TTC549 (cell line): Measurements from ENCODE around the gene SH2D1A.
A peak's percentile ranks its signal among the peaks of the same experiment; 100 is the strongest.
"Not testable (repeated sequence)": the region's sequence is repeated elsewhere in the genome, so short reads cannot be mapped to it uniquely, and the experiment has no call there.

Source experiments
- FAIRE-seq: peaks from 2 replicates; lab custom pipeline; 2012; peaks lifted over from hg19 to GRCh38; lab: Jason Lieb, UNC

The SH2D1A gene

DNA sequence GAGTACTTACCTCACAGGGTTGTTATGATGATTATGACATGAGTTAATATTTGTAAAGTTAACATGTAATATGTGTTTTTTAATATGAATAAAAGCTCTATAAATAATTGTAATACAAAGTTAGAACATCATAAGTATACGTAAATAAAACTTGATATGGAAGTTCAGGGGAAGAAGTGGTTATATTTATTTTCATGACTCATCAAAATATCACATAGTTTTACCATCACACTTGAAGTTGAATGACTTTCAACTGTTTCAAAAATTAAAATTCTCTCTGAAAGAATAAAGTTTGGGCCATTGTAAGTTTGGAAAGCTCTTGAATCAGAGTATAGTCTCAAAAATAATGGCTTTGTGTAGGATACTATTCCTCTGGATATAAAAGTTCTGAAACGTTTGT is 8.3 kb downstream of the SH2D1A start:
- FAIRE-seq = no peak

DNA sequence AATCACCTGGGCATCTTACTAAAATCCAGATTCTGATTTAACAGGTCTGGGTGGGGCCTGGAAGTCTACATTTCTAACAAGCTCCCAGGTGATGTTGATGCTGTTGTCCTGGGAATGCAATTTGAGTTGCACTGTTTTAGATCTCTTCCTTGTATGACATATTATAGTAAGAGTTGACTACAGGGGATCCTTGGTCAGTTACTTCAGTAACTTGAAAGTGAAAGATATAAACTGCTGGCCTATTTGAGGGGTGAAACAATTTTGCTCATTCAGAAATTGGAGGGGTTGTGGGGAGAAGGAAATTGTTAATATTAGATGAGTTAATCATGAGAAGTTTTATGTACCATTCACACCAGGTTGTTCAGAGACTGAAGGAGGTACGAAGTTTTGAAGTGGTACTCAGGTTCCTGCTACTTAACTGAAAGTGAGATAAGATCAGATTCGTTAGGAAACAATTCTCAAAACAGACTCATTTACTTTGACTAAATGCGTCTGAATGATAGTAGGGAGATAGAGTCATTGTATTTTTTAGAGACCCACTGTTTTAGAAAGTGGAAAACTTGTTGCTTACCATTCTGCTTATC is 12.5 kb downstream of the SH2D1A start:
- FAIRE-seq = no peak

DNA sequence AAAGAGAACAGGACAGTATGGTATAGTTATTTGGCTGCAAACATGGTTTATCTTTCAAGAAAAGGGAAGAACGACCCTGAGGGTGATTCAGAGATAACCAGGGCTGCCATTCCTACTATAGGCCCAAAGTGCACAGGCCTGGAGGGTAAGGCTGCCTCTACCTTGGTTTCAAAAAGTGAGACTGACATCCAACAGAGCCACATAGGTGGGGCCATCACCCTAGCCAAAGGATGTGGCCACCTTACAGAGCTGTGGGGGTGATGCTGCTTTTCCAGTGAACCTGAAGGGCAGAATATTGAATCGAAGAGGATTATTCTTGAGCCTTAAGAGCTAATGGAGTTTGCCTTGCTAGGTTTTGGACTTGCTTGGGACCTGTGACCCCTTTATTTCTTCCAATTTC is 15.7 kb downstream of the SH2D1A start:
- no peak for FAIRE-seq

DNA sequence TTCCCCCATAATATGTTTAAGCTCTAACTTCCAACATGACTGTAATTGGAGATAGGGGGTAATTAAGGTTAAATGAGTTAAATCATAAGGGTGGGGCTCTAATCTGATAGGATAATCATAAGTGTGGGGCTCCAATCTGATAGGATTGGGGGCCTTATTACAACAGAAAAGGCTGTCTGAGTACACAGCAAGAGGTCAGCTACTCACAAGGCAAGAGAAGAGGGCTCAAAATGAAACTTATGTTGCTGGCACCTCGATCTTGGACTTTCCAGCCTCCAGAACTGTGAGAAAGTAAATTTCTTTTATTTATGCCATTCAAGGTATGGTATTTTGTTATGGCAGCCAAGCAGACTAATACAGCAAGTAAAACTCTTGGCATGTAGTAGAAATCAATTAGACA is 16.4 kb downstream of the SH2D1A start:
- FAIRE-seq = no peak

DNA sequence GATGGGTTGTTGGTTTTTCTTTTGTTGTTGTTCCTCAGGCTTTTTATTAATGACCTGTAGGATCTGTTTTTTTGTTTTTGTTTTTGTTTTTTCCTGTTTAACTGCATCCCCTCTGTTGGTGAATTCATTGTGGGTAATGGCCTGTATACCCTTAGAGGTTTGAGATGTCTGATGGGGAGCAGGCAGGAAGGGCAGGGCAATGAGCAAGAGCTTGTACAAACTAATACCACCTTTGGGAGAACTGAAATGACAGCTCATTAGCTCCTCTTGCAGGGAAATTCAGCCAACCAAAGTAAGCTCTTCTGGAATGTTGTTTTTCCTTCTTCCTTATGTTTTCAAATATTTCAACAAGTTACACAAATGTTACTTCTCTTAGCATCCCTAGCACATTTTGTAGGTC is 23.4 kb downstream of the SH2D1A start:
- FAIRE-seq = no peak

DNA sequence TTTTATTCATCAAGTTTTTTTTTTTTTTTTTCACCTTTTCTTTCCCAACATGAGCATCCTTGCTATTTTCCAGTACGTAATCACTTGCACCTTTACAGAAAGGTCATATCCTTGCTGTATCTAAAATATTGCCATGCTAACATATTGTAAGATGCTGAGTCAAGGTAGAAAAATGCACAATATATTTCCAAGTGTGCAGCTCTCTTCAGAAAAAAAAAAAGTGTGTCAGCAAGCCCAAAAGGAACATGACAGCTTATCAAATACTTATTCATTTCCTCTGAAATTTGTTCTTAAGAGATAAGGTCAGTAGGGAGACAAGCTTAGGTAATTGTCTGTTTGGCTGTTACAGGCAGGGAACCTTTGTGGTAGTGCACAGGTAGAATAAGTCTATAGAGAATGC is 27.0 kb downstream of the SH2D1A start:
- no peak for FAIRE-seq

DNA sequence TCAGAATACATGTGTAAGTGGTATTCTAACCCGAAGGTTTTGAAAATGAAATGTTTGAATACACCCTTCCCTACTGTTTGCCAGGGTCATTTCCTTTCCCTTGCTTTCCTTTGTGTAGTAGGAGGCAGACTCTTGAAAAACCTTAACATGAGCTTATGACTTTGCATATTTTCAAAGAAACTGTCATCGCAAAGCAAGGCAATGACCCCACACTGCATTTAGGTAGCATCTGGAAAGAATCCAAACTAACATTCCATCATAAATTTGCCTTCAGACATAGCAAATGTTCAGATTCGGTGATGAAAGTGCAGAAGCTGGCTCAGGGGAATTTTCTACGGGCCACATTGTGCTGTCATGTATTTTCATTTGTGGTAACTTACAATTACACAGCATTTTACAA is 32.3 kb downstream of the SH2D1A start:
- no peak for FAIRE-seq

DNA sequence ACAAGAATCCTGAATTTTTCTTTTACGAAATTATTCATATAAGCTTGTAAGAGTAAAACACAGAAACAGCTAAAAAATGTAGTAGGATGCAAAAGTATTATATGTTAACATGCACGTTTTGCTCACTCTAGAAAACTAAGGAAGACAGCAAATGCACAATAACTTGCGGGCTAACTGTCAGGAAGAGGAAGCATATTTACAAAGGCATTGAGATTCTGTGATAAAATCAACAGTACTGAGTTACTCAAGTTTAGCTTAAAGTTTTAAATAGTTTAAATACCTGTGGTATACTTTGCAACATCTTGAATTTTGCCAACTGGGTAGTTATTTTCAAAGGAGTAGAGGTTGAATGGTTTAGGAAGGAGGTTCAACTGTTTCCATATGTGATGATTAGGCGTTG is 37.0 kb downstream of the SH2D1A start:
- FAIRE-seq = no peak

DNA sequence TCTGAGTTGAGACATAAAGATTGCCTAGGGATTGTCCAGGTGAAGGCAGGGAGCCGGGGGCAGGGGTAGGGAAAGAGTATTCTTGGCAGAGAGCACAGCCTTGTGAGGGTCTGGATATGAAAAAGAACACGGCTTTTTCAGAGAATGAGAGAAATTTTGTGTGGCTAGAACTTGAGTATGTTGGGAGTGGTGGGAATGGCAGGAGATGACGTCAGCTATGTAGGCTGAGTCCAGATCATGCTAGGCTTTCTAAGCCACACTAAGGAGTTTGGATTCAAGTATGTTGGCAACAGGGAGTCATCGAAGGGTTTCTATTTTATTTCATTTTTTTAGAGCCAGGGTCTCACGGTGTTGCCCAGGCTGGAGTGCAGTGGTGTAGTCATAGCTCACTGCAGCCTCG is 40.0 kb downstream of the SH2D1A start:
- FAIRE-seq = no peak

DNA sequence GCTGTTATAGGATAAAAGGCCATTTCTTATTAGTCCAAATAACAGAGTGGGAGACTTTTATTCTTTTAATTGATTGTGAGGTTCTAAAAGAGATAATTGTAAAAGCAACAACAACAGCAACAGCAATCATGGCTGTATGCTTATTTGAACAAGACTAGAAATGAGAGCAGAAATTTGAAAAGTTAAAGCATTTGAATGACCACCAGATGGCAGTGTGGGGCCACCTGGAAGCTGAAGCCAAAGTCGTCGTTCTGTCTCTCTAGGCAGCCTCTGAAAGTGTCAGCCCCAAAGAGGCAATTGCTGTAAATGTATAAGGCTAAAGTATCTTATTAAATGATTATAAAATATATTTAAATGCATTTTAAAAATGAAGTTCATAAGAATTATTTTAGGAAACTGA is 42.2 kb downstream of the SH2D1A start:
- FAIRE-seq = peak; percentile 93

DNA sequence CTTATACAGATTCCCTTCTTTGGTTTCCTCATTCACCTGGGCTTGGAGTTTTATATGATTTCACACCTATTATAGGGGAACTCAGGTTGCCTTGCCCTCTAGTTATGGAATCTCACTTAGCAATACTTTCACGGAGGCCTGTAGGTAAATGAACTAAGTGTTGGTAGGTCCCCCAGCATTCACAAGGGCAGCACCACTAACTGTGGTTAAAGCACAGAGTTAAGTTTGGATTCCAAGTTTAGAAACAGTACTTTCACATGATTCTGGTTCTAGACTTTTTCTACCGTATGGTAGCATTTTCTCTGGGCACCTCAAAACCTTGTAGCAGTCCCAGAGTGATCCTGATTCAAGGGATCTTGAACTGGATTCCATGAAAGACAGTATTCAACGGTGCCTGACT is 46.4 kb downstream of the SH2D1A start:
- no peak for FAIRE-seq

DNA sequence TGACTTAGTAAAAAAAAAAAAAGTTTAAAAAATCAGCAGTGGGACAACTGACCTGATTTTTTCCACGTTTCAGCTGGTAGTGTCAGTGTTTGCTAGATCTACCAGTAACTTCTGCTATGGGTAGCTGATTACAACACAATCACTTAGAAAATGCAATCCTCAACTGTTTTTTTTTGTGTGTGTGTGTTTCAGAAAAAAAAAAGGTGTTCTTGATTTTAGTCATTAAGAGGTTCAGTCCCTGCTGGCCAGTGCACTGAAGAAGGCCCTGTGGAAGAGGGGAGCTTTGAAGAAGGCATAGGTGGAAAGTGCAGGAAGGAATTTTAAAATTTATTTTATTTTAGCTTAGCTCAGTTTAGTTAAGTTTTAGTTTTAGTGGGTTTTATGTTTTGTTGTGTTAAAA is 46.9 kb downstream of the SH2D1A start:
- FAIRE-seq = no peak

DNA sequence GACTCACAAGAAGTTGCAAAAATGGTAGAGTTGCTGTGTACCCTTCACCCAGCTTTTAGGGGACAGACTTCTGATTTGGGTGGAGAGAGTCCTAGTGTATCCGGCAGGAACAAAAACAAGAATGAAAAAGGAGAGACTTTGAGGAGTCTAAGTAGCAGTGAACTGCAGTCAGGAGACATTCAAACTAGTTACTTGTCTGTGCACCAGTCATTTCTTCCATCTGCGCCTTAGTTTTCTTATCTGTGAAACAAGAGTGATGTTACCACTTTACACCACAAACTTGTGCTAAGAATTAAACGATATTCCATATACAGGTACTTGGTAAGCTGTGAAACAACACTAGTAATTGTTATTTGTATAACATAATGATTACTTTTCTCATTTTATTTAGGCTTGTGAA is 47.3 kb downstream of the SH2D1A start:
- no peak for FAIRE-seq

DNA sequence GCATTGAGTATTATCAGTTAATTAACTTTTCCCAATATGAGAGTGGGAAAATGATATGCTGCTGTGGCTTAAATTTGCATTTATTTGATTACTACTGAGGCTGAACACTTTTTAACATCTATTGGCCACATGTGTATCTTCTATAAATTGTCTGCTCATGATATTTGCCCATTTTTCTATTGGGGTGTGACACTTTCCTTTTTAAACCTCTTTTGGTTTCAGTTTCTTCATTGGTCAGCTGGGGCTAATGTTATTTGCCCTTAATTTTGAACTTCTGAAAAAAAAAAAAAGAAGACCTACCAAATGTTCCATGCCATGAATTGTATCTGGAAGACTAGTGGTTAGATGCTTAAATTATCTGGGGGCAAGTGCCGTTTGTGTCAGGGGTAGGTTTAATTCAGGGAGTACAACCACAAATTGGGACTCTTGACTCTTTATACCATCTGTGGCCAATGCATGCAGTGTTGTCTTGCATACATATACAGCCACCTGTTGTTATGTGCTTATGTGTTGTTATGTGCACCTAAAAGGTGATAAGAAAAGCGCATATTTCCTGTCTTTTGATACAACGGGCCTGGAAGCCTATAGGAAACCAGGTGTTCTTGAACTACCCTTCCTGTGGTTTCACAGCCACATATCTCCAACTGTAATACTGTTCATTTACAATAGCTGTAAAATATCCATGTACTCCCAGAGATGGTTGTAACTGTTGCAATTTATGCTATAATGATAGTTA is 49.0 kb downstream of the SH2D1A start:
- no peak for FAIRE-seq

DNA sequence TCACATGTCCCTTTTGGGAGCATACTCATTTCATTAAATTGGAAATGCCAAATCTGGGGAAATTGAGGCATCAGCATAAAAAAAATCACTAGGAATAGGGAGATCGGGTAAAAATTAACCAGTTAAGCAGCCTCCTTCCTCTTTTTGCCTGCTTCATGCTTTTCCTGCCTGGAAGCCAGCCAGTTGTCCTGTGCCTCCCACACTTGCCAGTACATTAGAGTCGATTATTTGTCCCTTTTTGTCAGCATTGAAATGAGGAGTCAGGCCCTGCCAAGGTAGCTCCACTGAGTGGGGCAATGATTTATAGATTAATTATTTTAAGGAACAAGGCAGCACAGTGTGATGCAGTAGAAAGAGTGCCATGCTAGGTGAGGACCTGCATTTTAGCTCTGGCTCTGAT is 55.3 kb downstream of the SH2D1A start:
- no peak for FAIRE-seq

DNA sequence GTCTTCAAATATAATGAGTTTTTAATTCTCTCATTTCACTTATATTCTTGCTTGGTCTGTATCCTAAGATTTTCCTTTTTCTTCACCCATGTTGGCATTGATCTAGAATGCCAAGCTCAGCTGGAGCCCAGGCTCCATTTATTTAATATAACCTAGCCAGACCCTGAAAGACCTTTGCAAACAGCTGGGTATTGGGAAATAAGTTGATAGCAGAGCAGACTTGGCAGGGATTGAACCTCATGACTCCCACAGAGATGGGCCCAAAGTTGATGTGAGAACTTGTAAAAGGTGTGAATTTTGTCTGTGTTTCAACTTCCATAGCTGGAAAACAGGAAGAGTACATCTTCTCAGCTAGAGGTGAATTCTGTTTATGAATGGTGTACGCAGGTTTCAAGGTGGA is 59.5 kb downstream of the SH2D1A start:
- no peak for FAIRE-seq

DNA sequence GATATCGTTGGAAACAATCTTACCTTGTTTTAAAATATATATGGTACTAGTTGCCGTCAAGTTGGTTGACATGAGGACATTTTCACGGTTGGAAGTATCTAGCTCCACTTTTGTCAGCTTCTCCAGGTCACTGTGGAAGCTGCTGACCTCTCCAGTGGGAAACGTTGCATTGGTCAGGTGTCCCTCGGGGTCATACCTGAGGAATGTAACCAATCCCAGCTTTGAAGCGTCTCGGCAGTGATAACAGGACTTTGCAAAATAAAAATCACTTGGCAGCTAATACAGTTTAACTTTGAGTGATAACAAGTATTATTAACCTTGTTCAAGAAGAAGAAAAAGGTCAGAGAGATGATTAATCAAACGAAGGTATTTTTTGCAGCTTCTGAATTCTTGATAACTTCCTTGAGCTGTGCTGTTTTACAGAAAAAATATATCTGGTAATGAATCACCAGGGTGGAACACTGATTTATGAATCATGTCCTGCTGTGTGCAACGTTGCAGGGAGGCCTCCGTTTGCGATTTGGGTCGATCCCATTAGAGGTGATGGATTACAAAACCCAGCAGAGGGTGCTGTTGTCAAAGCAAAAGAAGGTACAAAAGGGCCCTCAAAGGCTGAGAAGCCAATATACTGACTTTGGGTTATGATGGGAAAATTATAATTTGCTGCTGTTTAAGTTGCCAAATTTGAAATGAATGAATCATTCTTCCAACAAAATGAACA is 60.1 kb downstream of the SH2D1A start:
- peak; percentile 5 for FAIRE-seq

DNA sequence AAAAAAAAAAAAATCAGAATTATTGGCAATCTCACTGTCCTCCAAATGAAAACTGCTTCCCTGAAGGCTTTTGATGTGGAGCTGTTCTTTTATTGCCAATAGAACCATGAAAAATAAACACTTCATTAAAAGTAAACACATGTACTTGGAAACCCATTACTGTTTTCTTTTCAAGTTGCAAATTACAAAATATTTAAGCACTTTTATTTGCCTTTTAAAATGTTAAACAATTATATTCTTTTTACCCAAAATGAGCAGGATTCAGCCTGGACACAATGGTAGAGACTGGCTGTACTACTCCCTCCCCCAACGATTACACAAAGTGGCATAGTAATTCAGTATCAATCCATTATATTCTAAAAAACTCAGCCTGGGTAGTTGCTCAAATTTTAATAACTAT is 60.9 kb downstream of the SH2D1A start:
- FAIRE-seq = no peak

DNA sequence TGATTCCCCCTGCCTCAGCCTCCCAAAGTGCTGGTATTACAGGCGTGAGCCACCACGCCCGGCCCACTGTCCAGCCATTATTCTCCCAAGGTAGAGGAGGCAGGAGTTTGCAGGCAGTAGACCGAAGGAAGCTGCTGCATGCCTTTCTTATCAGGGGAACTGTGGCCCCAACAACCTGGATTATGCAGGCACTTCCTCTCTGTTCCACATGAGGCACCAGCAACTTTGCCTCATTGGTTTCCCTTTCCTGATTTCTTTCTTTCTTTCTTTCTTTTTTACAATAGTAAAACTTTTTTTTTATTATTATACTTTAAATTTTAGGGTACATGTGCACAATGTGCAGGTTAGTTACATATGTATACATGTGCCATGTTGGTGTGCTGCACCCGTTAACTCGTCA is 62.0 kb downstream of the SH2D1A start:
- not testable (repeated sequence) for FAIRE-seq

DNA sequence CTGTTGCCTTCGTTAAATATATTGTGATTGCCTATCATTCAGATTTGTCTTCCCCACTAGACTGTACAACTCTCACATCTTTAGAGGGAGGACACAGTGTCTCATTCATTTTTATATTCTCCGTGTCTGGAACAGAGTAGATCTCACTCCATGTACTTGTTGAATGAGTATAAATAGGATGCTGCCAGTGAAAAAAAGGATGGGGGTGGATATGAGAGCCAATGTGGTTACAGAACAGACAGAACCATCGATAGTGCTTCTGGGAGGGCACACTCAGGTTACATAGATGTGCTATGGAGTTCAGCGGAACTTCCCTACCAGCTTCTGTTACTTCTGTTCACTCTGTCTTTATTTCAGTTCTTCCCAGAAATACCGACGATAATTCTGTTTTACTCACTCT is 66.9 kb downstream of the SH2D1A start:
- no peak for FAIRE-seq

DNA sequence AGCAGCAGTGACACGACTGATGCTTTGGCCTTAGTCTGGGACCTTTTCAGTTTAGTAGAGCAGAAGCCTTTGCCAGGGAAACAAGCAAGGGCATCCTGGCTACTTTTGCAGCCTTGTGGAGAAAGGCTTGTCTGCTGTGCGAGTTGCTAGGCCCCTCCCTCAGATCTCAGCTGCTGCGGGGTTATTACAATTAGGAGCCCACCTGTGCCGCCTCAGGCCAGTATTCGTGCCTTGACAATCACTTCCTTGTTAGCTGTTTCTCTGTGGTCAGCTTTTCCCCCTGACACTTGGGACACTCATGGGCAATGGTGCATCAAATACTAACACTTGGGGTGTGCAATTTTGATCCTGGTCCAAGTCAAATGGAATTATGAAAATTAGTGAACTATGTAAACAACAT is 67.9 kb downstream of the SH2D1A start:
- FAIRE-seq = no peak

DNA sequence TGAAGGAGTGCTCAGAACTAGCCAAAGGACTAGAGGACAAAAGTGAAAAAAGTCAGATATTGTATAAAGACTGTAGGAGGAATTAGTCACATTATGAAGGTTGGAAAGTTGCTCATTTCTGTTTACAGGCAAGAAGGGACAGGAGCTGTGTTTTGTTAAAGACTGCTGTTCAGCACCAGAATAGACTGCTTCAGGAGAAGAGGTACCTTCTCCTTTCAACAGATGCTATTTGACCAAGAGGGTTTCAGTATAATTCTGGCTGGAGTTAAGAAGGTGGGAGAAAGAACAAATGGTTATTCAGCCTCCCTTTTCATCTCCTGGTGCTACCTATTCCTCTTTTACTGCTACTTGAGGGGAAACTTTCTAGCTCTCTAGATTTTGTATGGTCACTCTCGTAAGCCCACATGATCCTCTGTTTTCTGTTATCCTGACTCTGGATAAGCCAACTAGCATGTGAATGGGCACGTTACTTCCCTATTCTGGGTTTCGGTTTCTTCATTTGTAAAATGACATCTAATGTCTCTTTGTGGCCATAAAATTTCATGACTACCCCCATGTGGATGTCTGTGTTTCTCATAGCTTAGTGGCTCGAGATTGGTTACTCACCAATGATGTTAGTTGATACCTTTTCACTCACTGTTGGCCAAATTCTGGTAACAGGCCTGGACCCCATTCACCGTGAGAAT is 68.9 kb downstream of the SH2D1A start:
- no peak for FAIRE-seq
